Stimulated activated naive CD4-positive, alpha-beta T cell treated with Interleukin-2 at 50 U/mL for 16 hours (primary cell): ENCODE measurements around the gene COL20A1.
"Not testable (repeated sequence)": the region's sequence is repeated elsewhere in the genome, so short reads cannot be mapped to it uniquely, and the experiment has no call there.

Source experiments
- DNase-seq: peaks from one replicate; lab custom pipeline; 2025; lab: John Stamatoyannopoulos, UW

Gene COL20A1

DNA sequence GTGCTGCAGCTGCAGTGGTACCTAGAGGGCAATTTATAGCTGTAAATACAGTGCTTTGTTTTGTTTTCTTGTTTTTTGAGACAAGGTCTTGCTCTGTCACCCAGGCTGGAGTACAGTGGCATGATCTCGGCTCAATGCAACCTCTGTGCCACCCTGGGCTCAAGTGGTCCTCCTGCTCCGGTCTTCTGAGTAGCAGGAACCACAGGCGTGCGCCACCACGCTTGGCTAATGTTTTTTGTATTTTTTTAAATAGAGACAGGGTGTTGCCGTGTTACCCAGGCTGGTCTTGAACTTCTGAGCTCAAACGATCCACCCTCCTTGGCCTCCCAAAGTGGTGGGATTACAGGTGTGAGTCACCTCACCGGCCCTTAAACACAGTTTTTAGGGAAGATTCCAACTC is 41.4 kb downstream of the COL20A1 start:
- no peak for DNase-seq

DNA sequence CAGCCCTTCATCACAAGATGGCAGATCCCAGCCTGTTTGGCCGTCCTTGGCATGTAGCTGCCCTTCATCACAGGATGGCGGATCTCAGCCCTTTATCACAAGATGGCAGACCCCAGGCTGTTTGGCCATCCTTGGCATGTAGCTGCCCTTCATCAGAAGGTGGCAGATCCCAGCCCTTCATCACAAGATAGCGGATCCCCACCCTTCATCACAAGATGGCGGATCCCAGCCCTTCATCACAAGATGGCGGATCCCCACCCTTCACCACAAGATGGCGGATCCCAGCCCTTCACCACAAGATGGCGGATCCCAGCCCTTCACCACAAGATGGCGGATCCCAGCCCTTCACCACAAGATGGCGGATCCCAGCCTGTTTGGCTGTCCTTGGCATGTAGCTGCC is 42.1 kb downstream of the COL20A1 start:
- not testable (repeated sequence) for DNase-seq

- no peak for DNase-seq
These were observed 42.7 kb downstream of the COL20A1 start for GRCh38 chr20:63335711-63336110.

DNA sequence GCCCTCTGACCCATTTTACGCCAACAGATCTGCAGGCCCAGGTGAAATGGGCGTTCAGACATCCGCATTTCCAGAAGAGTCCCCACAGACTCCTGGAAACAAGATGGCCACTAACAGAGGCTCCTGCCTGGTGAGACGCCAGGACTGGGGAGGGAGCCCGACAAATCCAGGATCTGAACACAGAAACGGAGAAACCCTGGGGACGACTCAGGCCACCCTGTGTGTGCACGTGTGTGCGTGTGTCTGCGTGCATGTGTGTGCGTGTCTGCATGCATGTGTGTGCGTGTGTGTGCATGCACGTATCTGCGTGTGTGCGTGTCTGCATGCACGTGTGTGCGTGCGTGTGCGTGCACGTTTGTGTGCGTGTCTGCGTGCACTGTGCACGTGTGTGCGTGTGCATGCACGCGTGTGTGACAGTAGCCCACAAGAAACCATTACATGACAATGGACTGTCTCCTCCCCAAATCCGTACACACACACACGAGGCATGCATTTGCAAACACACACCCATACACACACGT is 43.3 kb downstream of the COL20A1 start:
- no peak for DNase-seq

DNA sequence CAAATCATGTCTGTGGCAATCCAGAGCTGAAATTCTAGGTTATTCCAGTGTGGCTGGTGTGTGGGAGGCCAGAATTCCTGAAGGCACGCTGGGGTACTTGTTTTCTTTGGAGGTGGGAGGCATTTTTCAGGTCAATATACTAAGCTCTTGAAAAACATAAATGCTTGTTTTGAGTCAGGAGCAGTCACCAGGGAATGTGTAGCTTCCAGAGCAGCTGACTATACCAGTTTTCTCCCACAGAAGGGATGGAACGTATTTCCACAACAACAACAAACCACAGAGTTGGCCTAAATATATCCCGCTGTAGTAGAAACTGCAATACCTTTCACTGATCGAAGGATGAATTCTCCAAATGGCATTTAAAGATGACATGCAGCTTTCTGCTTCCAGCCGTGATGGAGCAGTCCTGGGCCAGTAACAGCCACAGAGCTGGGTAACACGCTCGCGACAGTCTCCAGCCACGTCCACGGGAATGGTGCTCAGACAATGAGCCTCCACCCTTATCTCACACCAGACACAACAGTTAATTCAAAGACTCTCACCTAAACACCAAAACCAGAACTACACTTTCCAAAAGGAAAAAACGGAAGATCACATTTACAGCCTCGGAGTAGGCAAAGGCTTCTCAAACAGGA is 44.9 kb downstream of the COL20A1 start:
- DNase-seq, result no peak

DNA sequence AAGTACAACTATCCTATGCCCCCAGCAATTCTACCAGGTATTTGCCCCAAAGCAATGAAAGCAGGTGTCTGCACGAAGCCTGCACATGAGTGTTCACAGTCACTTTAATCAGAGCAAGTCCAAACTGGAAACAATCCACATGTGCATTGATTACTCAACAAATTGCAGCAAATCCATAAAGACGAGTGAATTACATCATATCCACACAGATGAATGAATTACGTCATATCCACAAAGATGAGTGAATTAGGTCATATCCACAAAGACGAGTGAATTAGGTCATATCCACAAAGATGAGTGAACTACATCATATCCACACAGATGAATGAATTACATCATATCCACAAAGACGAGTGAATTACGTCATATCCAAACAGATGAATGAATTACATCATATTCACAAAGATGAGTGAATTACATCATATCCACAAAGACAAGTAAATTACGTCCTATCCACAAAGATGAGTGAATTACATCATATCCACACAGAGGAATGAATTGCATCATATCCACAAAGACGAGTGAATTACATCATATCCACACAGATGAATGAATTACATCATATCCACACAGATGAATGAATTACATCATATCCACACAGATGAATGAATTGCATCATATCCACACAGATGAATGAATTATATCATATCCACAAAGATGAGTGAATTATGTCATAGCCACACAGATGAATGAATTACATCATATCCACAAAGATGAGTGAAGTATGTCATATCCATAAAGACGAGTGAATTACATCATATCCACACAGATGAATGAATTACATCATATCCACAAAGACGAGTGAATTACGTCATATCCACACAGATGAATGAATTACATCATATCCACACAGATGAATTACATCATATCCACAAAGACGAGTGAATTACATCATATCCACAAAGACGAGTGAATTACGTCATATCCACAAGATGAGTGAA is 46.4 kb downstream of the COL20A1 start:
- DNase-seq, result not testable (repeated sequence)

GRCh38 chr20:63340158-63340688 is 47.2 kb downstream of the COL20A1 start:
- not testable (repeated sequence) for DNase-seq

GRCh38 chr20:63342561-63343459 is 49.8 kb downstream of the COL20A1 start:
- no peak for DNase-seq

- no peak for DNase-seq
These were observed 50.8 kb downstream of the COL20A1 start for GRCh38 chr20:63343460-63344445.

DNA sequence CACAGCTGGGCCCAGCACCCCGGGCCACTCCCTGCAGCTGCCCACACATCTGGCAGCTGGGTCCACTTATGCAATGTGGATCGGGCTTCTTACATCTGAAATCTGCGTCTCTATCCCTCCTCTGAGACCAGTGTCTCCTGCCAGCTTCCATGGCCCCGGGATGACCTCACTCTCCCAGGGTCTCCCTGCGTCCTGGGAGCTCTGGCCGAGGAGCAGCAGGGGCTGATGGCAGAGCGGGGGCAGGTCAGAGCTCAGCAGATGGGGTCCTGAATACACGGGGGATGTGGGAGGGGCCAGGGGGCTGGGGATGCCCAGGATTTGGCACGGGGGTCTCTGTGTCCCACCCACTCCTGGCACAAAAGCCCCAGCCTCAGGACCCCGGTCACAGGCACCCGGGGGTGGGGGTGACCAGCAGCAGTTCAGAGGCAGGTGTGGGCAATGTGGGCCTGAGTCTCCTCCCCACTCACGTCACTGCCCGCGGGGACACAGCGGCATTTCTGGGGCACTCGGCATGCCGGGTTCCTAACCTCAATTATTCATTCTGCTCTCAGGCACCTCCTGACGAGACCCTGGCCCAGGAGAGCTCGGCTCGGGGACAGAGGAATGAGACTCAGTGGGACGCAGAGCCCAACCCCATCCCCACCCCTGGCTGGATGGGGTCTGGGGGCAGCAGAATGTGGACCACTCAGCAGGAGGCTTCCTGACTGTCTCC is 51.8 kb downstream of the COL20A1 start:
- no peak for DNase-seq

DNA sequence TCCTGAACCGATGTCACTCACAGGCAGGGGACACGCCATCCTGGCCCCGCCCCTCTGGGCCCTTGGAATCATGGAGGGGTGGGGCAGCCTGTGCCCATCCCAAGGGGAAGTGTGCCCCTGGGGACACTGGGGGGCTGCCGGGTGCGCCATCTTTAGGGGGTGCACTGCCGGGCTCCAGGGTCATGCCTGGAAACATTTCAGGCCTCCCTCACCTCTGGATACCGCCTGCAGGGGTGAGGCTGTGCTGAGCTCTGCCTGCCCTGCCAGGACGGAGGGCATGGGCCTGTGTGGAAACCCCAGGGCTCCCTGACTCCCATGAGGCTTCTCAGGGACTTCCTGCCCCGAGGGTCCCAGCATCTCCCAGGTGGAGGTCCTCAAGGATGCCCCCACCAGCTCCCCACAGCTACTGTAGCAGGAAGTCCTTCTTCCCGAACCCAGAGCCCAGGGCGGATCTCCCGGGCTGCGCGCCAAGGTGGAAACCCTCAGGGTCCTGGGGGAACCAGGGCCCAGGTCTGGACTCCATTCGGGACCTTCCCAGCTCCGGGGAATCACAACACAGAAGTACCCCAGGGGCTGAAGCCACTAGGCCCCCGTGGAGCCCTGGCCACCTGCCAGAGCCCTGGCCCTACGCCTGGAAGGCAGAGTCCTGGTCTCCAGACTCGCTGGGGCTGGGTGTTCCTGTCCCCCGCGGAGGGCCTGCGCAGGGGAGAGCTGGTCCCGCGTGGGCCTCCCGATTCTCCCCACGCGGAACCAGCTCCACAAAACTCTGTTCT is 52.5 kb downstream of the COL20A1 start:
- DNase-seq, result no peak

- no peak for DNase-seq
These were observed 53.4 kb downstream of the COL20A1 start for GRCh38 chr20:63346131-63347080.

- DNase-seq, result no peak
These were observed 54.2 kb downstream of the COL20A1 start for GRCh38 chr20:63347081-63347741.

DNA sequence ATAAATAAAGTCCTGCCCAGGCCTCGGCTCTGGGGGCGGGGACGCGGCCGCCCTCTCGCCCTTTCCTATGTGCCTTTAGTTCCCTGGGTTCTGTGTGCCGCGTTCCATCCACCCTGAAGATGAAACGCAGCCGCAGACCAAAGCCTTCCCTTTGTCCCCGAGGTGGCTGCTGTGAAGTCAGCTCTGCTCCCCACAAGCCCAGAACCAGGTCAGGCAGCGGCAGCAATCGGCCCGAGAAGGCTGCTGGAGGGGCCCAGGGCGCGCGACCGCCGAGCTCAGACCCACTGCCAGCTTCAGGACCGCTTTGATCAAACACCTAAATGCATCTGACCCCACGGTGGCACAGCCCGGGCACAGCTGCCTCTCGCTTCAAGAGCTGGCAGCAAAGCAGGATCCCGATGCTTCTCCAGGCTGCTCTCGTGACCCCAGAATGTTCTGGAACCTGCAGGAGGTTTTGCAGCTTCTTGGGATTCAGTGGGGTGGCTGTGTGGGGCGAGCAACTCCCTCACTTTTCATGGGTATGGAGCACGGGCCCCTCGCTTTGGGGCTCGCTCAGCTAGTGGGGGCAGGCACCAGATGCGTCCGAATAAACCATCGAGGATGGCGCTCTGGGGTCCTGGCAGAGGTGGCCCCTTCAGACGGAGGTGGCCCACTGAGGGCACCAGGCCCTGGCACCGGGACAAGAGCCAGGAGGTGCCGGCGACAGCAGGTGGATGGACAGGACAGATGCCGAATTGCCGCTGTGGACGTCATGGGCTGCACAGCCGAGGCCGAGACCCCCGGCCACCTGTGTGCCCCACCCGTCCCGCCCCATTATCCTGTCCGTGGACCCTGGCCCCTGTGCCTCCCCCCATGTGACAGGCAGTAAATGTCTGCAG is 55.2 kb downstream of the COL20A1 start:
- DNase-seq, result no peak

GRCh38 chr20:63348828-63349515 is 56.0 kb downstream of the COL20A1 start:
- DNase-seq, result no peak

DNA sequence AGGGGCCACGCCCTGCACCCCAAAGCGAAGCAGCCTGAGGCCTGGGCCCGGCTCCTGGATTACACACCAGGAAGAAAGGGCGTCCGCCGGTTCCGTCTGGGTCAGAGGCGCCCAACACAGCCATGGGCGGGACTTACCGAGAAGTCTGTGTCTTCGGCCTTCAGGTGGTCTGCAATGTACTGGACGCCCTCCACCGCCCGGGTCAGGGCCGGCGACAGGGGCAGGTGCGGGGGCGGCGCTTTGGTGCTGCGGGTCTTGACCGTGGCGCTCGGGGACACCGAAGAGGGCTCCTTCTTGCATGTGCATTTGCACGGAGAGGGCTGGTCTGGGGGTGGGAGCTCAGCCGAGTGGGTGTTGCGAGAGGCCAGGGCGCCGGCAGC is 56.5 kb downstream of the COL20A1 start:
- no peak for DNase-seq
